BJ (cell line): ENCODE measurements around the gene CSHL1. TPM values are rescaled to one million over a fixed set of nuclear protein-coding genes. Genes with fewer than 3 reads are reported as not detected.
"Not testable (repeated sequence)": the region's sequence is repeated elsewhere in the genome, so short reads cannot be mapped to it uniquely, and the experiment has no call there.

ENCODE experiments used
- CTCF ChIA-PET: fragments of 350-600 bp; formaldehyde crosslinking; extraction: SDS; loops from one replicate; lab custom pipeline; 2021; ENCODE audit warnings: antibody characterized with exemption, inconsistent platforms; lab: Yijun Ruan, JAX
- POLR2A ChIA-PET: fragments of 300-600 bp; sonication (Branson Sonifier 250); formaldehyde crosslinking; extraction: SDS; loops from one replicate; lab custom pipeline; 2021; ENCODE audit warnings: antibody characterized with exemption; lab: Charles Lee
- DNase-seq: peaks from one replicate; pipeline ENCODE4 v3.0.0-alpha.2; 2011; ENCODE audit warnings: low read depth
- H3K27me3 ChIP-seq: 2 replicates; pipeline ENCODE4 v1.6.0; 2011; ENCODE audit warnings: low read length; ENCODE audit not compliant: control insufficient read depth, insufficient read depth
- H3K36me3 ChIP-seq: 2 replicates; pipeline ENCODE4 v1.5.1; 2011; ENCODE audit warnings: low read length; ENCODE audit not compliant: control insufficient read depth, insufficient read depth
- H3K4me3 ChIP-seq: 2 replicates; pipeline ENCODE4 v1.5.1; 2011; ENCODE audit warnings: low read depth, mild to moderate bottlenecking, control low read depth, low read length
- CTCF ChIP-seq: IDR thresholded peaks from 2 replicates; pipeline ENCODE4 v1.5.1; 2011; ENCODE audit warnings: low read depth, mild to moderate bottlenecking, control low read depth, inconsistent platforms, low read length, moderate library complexity; ENCODE audit not compliant: insufficient read depth
- polyA plus RNA-seq: library from polyadenylated mRNA; depleted of rRNA; stranded (reverse); fragments of >200 nt; gene quantifications from 2 replicates; pipeline ENCODE4 v1.2.3, GENCODE V29; 2011

Gene CSHL1
- polyA plus RNA-seq, 1 experiment, result not detected

- H3K27me3 ChIP-seq, result peaks cover 13% of the 10 kb centered on the region
- DNase-seq, H3K36me3 ChIP-seq, POLR2A ChIA-PET, H3K4me3 ChIP-seq: not testable (repeated sequence)
- TF ChIP-seq CTCF, result peak; percentile 57
- CTCF ChIA-PET, result interaction anchor here (0.6 to 5.1 kb wide), 23 partner anchors 11 to 438 kb away, joined by 3 to 72 read pairs (median 3); partner anchors contain the start of genes CSHL1, GH2 and SMARCD2
Observed at GRCh38 chr17:63889026-63889848, 21.8 kb downstream of the CSHL1 start.

GRCh38 chr17:63885119-63885518 lies 25.9 kb downstream of the CSHL1 start:
- H3K36me3 ChIP-seq, H3K27me3 ChIP-seq, DNase-seq, POLR2A ChIA-PET, H3K4me3 ChIP-seq: not testable (repeated sequence)
- CTCF ChIA-PET, result interaction anchor here (0.6 to 3.4 kb wide), 3 partner anchors 8 to 132 kb away, joined by 3 to 12 read pairs (median 5); no protein-coding TSS in a partner anchor

GRCh38 chr17:63882626-63883126 lies 28.4 kb downstream of the CSHL1 start:
- DNase-seq, H3K27me3 ChIP-seq, POLR2A ChIA-PET, H3K36me3 ChIP-seq, H3K4me3 ChIP-seq: not testable (repeated sequence)
- CTCF ChIA-PET, result interaction anchor here (0.7 to 3.4 kb wide), 9 partner anchors 8 to 143 kb away, joined by 3 to 12 read pairs (median 4); no protein-coding TSS in a partner anchor

- TF ChIP-seq CTCF, result peak; percentile 78
Observed at GRCh38 chr17:63881935-63882601, 29.0 kb downstream of the CSHL1 start, which contains the start of gene GH2. Gene GH2, minus strand, starts transcription at chr17:63881944. Its CDS starts 143 bp downstream, at chr17:63881801.

GRCh38 chr17:63881337-63881736 lies 29.7 kb downstream of the CSHL1 start:
- 0 out of 2 replicates have a peak, but pooled peaks have one; percentile 9 for TF ChIP-seq CTCF
- H3K27me3 ChIP-seq, result peaks cover 11% of the 10 kb centered on the region
- DNase-seq, H3K4me3 ChIP-seq, H3K36me3 ChIP-seq, POLR2A ChIA-PET: not testable (repeated sequence)
- CTCF ChIA-PET, result interaction anchor here (0.8 to 8.5 kb wide), 11 partner anchors 8 to 42 kb away, joined by 3 to 72 read pairs (median 6); no protein-coding TSS in a partner anchor

More at GRCh38 chr17:63881935-63882601, 29.0 kb downstream of the CSHL1 start, which contains the start of gene GH2:
- Histone ChIP-seq H3K27me3 (peaks cover 6% of the 10 kb centered on the region), H3K4me3 (no peak within 1 kb of the TSS), H3K36me3 (no peaks in the 10 kb centered on the region)
- ChIA-PET POLR2A (no interaction called here), CTCF (interaction anchor here (0.7 to 8.5 kb wide), 17 partner anchors 7 to 144 kb away, joined by 3 to 72 read pairs (median 5); no protein-coding TSS in a partner anchor)
- no peak for DNase-seq
